ENCODE results near the gene LPAR1.

DNA sequence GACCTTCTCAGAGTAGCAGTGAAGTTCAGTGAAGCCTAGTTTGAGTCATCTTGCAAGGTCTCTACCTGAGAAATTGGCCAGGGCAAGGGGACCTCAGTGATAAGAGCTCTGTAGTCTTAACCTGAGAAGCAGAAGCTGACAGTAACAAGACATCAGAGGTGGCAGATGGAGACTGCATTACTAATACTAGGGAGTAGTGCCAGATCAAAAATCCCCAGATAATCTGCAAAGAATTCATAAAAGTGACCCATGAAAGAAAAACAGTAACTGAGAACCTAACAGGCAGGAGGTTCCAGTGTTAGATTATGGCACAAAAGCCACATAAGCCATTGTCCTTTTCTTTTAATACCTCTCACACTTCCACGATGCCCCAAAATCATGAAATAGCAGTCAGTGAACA, 194.1 kb downstream of the LPAR1 start:
- TF ChIP-seq, protein P1, sequence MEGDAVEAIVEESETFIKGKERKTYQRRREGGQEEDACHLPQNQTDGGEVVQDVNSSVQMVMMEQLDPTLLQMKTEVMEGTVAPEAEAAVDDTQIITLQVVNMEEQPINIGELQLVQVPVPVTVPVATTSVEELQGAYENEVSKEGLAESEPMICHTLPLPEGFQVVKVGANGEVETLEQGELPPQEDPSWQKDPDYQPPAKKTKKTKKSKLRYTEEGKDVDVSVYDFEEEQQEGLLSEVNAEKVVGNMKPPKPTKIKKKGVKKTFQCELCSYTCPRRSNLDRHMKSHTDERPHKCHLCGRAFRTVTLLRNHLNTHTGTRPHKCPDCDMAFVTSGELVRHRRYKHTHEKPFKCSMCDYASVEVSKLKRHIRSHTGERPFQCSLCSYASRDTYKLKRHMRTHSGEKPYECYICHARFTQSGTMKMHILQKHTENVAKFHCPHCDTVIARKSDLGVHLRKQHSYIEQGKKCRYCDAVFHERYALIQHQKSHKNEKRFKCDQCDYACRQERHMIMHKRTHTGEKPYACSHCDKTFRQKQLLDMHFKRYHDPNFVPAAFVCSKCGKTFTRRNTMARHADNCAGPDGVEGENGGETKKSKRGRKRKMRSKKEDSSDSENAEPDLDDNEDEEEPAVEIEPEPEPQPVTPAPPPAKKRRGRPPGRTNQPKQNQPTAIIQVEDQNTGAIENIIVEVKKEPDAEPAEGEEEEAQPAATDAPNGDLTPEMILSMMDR (IDR thresholded peaks at IDR 0.05): no peak
- no peak for TF ChIP-seq POLR2A (IDR thresholded peaks at IDR 0.05)

All from adrenal gland (tissue), 5 donors.